Chondrocyte (in vitro differentiated cells): ENCODE data around the gene ESAM. TPM values are rescaled to one million over a fixed set of nuclear protein-coding genes. Genes with fewer than 3 reads are reported as not detected.
"Not testable (repeated sequence)": the region's sequence is repeated elsewhere in the genome, so short reads cannot be mapped to it uniquely, and the experiment has no call there.

Experiments
- DNase-seq: peaks from one replicate; pipeline ENCODE4 v3.0.0; 2021; ENCODE audit warnings: mixed read lengths, low spot score
- H3K27ac Mint-ChIP-seq: one replicate; pipeline ENCODE4 v1.8.0; 2021; ENCODE audit warnings: mild to moderate bottlenecking, moderate library complexity, mixed read lengths; ENCODE audit not compliant: unreplicated experiment
- H3K27me3 Mint-ChIP-seq: 2 replicates; pipeline ENCODE4 v1.8.0; 2021; ENCODE audit warnings: low read depth, mixed read lengths
- H3K36me3 Mint-ChIP-seq: 2 replicates; pipeline ENCODE4 v1.8.0; 2021; ENCODE audit warnings: low read depth, mixed read lengths
- H3K4me1 Mint-ChIP-seq: 2 replicates; pipeline ENCODE4 v1.8.0; 2021; ENCODE audit warnings: low read depth, mild to moderate bottlenecking, mixed read lengths
- H3K4me3 Mint-ChIP-seq: one replicate; pipeline ENCODE4 v1.8.0; 2021; ENCODE audit warnings: mild to moderate bottlenecking, moderate library complexity, mixed read lengths; ENCODE audit not compliant: unreplicated experiment
- H3K9me3 Mint-ChIP-seq: 2 replicates; pipeline ENCODE4 v1.8.0; 2021; ENCODE audit warnings: low read depth, mixed read lengths
- total RNA-seq: library from RNA; stranded (reverse); gene quantifications from 3 replicates; pipeline ENCODE4 v1.2.1, GENCODE V29; 2021
- TF ChIP-seq, protein P1 (sequence below): fragments of 200-600 bp; sonication (generic); IDR thresholded peaks from 2 replicates; pipeline ENCODE4 v1.5.0; 2021; ENCODE audit warnings: antibody characterized with exemption, mild to moderate bottlenecking, moderate library complexity

Gene ESAM
- total RNA-seq, 1 donor from 2014 or later, result 2.6 TPM

DNA sequence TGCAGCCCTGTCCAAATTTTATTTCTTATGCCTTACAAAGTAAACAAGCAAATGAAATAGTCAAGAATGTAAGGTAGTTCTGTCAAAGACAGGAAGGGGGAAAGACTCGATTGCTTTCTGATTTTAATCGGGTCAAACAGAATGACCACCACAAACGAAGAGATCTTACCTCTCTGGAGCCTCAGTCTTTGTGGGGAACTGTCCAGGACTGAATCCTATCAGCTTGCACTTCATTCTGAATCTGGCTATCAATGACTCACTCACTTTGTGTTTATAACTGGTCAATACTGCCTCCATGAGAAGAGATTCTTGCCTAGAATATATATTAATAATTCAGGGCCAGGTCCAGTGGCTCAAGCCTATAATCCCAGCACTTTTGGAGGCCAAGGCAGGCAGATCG, 20.9 kb upstream of the ESAM start:
- Mint-ChIP-seq H3K27ac (no peak overlapping the region), H3K27me3 (no peaks in the 10 kb centered on the region), H3K4me1 (no peaks in the 10 kb centered on the region), H3K4me3 (no peak overlapping the region), H3K9me3 (no peaks in the 10 kb centered on the region), H3K36me3 (no peaks in the 10 kb centered on the region)
- DNase-seq, result no peak
- TF ChIP-seq, protein P1, sequence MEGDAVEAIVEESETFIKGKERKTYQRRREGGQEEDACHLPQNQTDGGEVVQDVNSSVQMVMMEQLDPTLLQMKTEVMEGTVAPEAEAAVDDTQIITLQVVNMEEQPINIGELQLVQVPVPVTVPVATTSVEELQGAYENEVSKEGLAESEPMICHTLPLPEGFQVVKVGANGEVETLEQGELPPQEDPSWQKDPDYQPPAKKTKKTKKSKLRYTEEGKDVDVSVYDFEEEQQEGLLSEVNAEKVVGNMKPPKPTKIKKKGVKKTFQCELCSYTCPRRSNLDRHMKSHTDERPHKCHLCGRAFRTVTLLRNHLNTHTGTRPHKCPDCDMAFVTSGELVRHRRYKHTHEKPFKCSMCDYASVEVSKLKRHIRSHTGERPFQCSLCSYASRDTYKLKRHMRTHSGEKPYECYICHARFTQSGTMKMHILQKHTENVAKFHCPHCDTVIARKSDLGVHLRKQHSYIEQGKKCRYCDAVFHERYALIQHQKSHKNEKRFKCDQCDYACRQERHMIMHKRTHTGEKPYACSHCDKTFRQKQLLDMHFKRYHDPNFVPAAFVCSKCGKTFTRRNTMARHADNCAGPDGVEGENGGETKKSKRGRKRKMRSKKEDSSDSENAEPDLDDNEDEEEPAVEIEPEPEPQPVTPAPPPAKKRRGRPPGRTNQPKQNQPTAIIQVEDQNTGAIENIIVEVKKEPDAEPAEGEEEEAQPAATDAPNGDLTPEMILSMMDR, result no peak

- TF ChIP-seq, protein P1, result no peak
- no peak for DNase-seq
- Mint-ChIP-seq H3K36me3 (peaks cover 3% of the 10 kb centered on the region), H3K27ac (no peak overlapping the region), H3K9me3 (no peaks in the 10 kb centered on the region), H3K27me3 (no peaks in the 10 kb centered on the region), H3K4me1 (peaks cover 12% of the 10 kb centered on the region), H3K4me3 (no peak overlapping the region)
These were observed 17.5 kb upstream of the ESAM start for GRCh38 chr11:124779568-124779967.

DNA sequence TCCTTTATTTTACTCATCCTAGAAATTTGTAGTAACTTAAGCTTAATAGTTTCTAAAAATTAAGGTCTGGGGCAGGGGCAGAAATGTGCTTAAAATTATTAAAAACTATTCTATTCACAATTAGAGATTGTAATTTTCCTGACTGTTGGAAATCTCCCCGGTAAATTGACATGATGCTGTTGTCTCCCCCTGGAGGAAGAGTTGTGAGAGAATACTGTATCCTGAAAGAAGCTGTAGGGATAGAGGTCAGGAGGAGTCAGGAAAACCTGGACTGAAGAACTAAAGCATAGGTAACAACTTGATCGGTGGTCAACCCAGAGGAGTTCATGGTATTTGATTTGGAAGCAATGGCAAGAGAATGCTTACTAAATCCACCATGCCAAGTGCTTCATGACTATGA, 16.2 kb upstream of the ESAM start:
- Mint-ChIP-seq H3K27me3 (no peaks in the 10 kb centered on the region), H3K27ac (no peak overlapping the region), H3K36me3 (peaks cover 3% of the 10 kb centered on the region), H3K4me1 (peaks cover 12% of the 10 kb centered on the region), H3K4me3 (no peak overlapping the region), H3K9me3 (no peaks in the 10 kb centered on the region)
- no peak for DNase-seq
- TF ChIP-seq, protein P1, result peak; percentile 40

GRCh38 chr11:124776865-124777645, 15.0 kb upstream of the ESAM start:
- TF ChIP-seq, protein P1, result no peak
- no peaks in the 10 kb centered on the region for H3K9me3 Mint-ChIP-seq
- peak overlapping the region; percentile 67 for H3K27ac Mint-ChIP-seq
- H3K27me3 Mint-ChIP-seq, result no peaks in the 10 kb centered on the region
- H3K4me3 Mint-ChIP-seq, result no peak overlapping the region
- peaks cover 5% of the 10 kb centered on the region for H3K36me3 Mint-ChIP-seq
- H3K4me1 Mint-ChIP-seq, result peaks cover 12% of the 10 kb centered on the region
- DNase-seq, result no peak

- not testable (repeated sequence) for H3K27ac Mint-ChIP-seq, H3K9me3 Mint-ChIP-seq, H3K4me1 Mint-ChIP-seq, DNase-seq, H3K4me3 Mint-ChIP-seq, H3K27me3 Mint-ChIP-seq
- peaks cover 16% of the 10 kb centered on the region for H3K36me3 Mint-ChIP-seq
These were observed 8.9 kb upstream of the ESAM start for GRCh38 chr11:124770959-124771358.
